Suprapubic skin (tissue), 4 donors: Measurements from ENCODE around the gene CREB3L1.

Experiments
- EP300 ChIP-seq: sonication (generic); formaldehyde crosslinking; IDR thresholded peaks from one replicate; pipeline ENCODE4 v1.6.1; 2017; ENCODE audit warnings: antibody characterized with exemption
- POLR2A ChIP-seq, 2 donors: fragments of 450-650 bp; IDR thresholded peaks; one replicate each; pipeline ENCODE4 v1.6.1; 2017; ENCODE audit warnings: antibody characterized with exemption in 2 of 2, mild to moderate bottlenecking in 2 of 2, moderate library complexity in 2 of 2
- POLR2AphosphoS5 ChIP-seq, 3 donors: sonication (generic); formaldehyde crosslinking; IDR thresholded peaks; one replicate each; pipeline ENCODE4 v1.6.1; 2017; ENCODE audit warnings: antibody characterized with exemption in 3 of 3
- TF ChIP-seq, protein P1 (sequence below), 2 donors: fragments of 200-600 bp in 1 of 2; fragments of 450-650 bp in 1 of 2; sonication (generic) in 1 of 2; IDR thresholded peaks; one replicate each; pipeline ENCODE4 v1.5.1; 2016 to 2019; ENCODE audit warnings: antibody characterized with exemption in 2 of 2, mild to moderate bottlenecking in 1 of 2, moderate library complexity in 1 of 2

- TF ChIP-seq POLR2A (IDR thresholded peaks at IDR 0.05) = no peak
- TF ChIP-seq, protein P1, sequence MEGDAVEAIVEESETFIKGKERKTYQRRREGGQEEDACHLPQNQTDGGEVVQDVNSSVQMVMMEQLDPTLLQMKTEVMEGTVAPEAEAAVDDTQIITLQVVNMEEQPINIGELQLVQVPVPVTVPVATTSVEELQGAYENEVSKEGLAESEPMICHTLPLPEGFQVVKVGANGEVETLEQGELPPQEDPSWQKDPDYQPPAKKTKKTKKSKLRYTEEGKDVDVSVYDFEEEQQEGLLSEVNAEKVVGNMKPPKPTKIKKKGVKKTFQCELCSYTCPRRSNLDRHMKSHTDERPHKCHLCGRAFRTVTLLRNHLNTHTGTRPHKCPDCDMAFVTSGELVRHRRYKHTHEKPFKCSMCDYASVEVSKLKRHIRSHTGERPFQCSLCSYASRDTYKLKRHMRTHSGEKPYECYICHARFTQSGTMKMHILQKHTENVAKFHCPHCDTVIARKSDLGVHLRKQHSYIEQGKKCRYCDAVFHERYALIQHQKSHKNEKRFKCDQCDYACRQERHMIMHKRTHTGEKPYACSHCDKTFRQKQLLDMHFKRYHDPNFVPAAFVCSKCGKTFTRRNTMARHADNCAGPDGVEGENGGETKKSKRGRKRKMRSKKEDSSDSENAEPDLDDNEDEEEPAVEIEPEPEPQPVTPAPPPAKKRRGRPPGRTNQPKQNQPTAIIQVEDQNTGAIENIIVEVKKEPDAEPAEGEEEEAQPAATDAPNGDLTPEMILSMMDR (IDR thresholded peaks at IDR 0.05) = no peak
- TF ChIP-seq POLR2AphosphoS5 (IDR thresholded peaks at IDR 0.05) = no peak
- TF ChIP-seq EP300 = no peak
Observed at GRCh38 chr11:46275964-46276641, 1.4 kb upstream of the CREB3L1 start.
